Suprapubic skin (tissue), 4 donors: Measurements from ENCODE around the gene BTN3A1. TPM values are rescaled to one million over a fixed set of nuclear protein-coding genes. Genes with fewer than 3 reads are reported as not detected.

Source experiments
- DNase-seq, 2 donors: peaks; one replicate each; pipeline ENCODE4 v3.0.0-alpha.2; 2019; ENCODE audit warnings: low spot score in 2 of 2
- H3K27ac ChIP-seq: fragments of 200-600 bp; sonication (generic); one replicate; pipeline ENCODE4 v1.5.1; 2019
- H3K27me3 ChIP-seq: fragments of 200-600 bp; sonication (generic); one replicate; pipeline ENCODE4 v1.5.1; 2019
- H3K36me3 ChIP-seq: fragments of 200-600 bp; sonication (generic); one replicate; pipeline ENCODE4 v1.5.1; 2019
- H3K4me1 ChIP-seq: fragments of 200-600 bp; sonication (generic); one replicate; pipeline ENCODE4 v1.5.1; 2019
- H3K4me3 ChIP-seq: fragments of 200-600 bp; sonication (generic); one replicate; pipeline ENCODE4 v1.5.1; 2019; ENCODE audit warnings: mild to moderate bottlenecking
- H3K9me3 ChIP-seq: fragments of 200-600 bp; sonication (generic); one replicate; pipeline ENCODE4 v1.5.1; 2019
- EP300 ChIP-seq: sonication (generic); formaldehyde crosslinking; IDR thresholded peaks from one replicate; pipeline ENCODE4 v1.6.1; 2017; ENCODE audit warnings: antibody characterized with exemption
- POLR2A ChIP-seq, 2 donors: fragments of 450-650 bp; IDR thresholded peaks; one replicate each; pipeline ENCODE4 v1.6.1; 2017; ENCODE audit warnings: antibody characterized with exemption in 2 of 2, mild to moderate bottlenecking in 2 of 2, moderate library complexity in 2 of 2
- POLR2AphosphoS5 ChIP-seq, 3 donors: sonication (generic); formaldehyde crosslinking; IDR thresholded peaks; one replicate each; pipeline ENCODE4 v1.6.1; 2017; ENCODE audit warnings: antibody characterized with exemption in 3 of 3
- WGBS: methylation state at CpG from one replicate; pipeline ENCODE4 v1.1.5; 2018; 5-methylcytosine and 5-hydroxymethylcytosine counted together
- total RNA-seq, 4 donors: library from RNA; depleted of rRNA; stranded (reverse); fragments of >200 nt; gene quantifications; one replicate each; pipeline ENCODE4 v1.1.0, GENCODE V29; 2016
- TF ChIP-seq, protein P1 (sequence below), 2 donors: fragments of 200-600 bp in 1 of 2; fragments of 450-650 bp in 1 of 2; sonication (generic) in 1 of 2; IDR thresholded peaks; one replicate each; pipeline ENCODE4 v1.5.1; 2016 to 2019; ENCODE audit warnings: antibody characterized with exemption in 2 of 2, mild to moderate bottlenecking in 1 of 2, moderate library complexity in 1 of 2

Gene BTN3A1
- total RNA-seq, 4 donors from 2014 or later: 11.4 to 28.1 (median 14.5) TPM

DNA sequence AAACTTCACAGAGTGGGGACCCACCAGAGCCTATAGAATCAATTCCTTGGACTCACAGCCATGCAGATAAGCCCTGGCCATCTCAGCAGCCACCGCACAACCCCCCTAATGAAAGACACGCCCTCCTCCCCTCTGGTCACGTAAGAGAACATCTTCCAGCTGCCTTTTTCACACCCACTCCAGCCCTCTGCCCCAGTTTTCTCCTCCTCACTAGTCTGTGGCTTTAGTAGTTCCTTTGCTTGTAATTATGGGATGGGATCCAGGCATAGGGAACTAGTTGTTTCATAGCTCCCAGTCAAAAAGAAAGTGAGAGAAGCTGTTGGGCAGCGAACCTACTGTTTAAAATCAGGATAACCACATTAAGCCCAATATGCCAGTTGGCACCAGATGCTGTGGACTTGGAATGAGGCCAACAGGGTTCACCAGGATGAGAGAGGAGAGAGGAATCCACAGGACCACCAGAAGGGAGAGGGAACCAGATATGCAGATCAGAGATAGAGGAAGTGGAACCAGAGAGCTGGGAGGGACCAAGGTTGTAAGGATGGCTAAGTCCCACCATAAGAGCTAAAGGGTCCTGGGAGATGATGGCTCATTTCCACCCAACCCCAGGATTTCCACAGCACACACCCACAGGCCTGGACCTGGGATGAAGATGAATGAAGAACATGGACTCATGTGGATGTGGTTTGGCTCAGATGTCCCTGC is 9.0 kb upstream of the BTN3A1 start:
- Histone ChIP-seq H3K4me1 (peaks cover 4% of the 10 kb centered on the region), H3K27me3 (no peaks in the 10 kb centered on the region), H3K27ac (no peak overlapping the region), H3K4me3 (no peak overlapping the region), H3K9me3 (no peaks in the 10 kb centered on the region), H3K36me3 (peaks cover 28% of the 10 kb centered on the region)
- 69% methylated on average over 4 of the region's 4 CpGs for WGBS
- no peak for DNase-seq
- TF ChIP-seq, protein P1, sequence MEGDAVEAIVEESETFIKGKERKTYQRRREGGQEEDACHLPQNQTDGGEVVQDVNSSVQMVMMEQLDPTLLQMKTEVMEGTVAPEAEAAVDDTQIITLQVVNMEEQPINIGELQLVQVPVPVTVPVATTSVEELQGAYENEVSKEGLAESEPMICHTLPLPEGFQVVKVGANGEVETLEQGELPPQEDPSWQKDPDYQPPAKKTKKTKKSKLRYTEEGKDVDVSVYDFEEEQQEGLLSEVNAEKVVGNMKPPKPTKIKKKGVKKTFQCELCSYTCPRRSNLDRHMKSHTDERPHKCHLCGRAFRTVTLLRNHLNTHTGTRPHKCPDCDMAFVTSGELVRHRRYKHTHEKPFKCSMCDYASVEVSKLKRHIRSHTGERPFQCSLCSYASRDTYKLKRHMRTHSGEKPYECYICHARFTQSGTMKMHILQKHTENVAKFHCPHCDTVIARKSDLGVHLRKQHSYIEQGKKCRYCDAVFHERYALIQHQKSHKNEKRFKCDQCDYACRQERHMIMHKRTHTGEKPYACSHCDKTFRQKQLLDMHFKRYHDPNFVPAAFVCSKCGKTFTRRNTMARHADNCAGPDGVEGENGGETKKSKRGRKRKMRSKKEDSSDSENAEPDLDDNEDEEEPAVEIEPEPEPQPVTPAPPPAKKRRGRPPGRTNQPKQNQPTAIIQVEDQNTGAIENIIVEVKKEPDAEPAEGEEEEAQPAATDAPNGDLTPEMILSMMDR (IDR thresholded peaks at IDR 0.05): no peak
- TF ChIP-seq EP300: no peak
- no peak for TF ChIP-seq POLR2A (IDR thresholded peaks at IDR 0.05)
- no peak for TF ChIP-seq POLR2AphosphoS5 (IDR thresholded peaks at IDR 0.05)

DNA sequence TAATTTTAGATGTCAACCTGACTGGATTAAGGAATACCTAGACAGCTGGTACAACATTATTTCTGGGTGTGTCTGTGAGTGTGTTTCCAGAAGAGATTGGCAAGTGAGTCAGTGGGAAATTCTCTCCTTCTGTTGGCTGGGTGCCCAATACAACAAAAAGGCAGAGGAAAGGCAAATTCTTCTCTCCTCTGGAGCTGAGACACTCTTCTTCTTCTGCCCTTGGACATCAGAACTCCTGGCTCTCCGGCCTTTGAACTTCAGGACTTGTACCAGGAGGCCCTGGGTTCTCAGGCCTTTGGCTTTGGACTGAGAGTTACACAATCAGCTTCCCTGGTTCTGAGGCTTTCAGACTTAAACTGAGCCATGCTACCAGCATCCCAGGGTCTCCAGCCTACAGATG is 7.8 kb upstream of the BTN3A1 start:
- Histone ChIP-seq H3K36me3 (peaks cover 28% of the 10 kb centered on the region), H3K27me3 (no peaks in the 10 kb centered on the region), H3K27ac (no peak overlapping the region), H3K4me1 (peaks cover 4% of the 10 kb centered on the region), H3K4me3 (no peak overlapping the region), H3K9me3 (no peaks in the 10 kb centered on the region)
- no peak for DNase-seq
- TF ChIP-seq POLR2AphosphoS5 (IDR thresholded peaks at IDR 0.05) (no peak), POLR2A (IDR thresholded peaks at IDR 0.05) (no peak), EP300 (no peak)
- TF ChIP-seq, protein P1 (IDR thresholded peaks at IDR 0.05): no peak
- 64% methylated on average over 1 of the region's 1 CpG for WGBS

DNA sequence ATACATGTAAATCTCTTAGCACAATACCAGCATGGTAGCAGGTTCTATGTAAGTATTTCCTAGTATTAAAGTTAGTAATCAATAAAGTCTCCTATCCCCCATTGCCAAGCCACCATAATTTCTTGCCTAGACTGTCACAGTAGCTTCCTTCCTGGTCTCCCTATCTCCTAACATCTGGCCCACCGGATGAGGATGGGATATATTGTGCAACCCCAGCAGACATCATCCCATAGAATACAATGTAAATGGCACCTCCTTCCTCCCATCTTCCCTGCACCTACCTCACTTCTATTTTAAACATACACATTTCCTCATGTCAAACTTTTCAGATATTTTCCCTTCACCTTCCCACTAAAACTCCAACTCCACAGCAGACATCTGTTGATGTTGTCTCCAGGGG is 3.5 kb upstream of the BTN3A1 start:
- Histone ChIP-seq H3K27ac (no peak overlapping the region), H3K4me1 (peaks cover 22% of the 10 kb centered on the region), H3K27me3 (no peaks in the 10 kb centered on the region), H3K9me3 (no peaks in the 10 kb centered on the region), H3K4me3 (no peak overlapping the region), H3K36me3 (no peaks in the 10 kb centered on the region)
- TF ChIP-seq POLR2A (IDR thresholded peaks at IDR 0.05): no peak
- TF ChIP-seq, protein P1 (IDR thresholded peaks at IDR 0.05): no peak
- no peak for TF ChIP-seq EP300
- no peak for TF ChIP-seq POLR2AphosphoS5 (IDR thresholded peaks at IDR 0.05)
- DNase-seq: no peak
- WGBS: 87% methylated on average over 1 of the region's 1 CpG

DNA sequence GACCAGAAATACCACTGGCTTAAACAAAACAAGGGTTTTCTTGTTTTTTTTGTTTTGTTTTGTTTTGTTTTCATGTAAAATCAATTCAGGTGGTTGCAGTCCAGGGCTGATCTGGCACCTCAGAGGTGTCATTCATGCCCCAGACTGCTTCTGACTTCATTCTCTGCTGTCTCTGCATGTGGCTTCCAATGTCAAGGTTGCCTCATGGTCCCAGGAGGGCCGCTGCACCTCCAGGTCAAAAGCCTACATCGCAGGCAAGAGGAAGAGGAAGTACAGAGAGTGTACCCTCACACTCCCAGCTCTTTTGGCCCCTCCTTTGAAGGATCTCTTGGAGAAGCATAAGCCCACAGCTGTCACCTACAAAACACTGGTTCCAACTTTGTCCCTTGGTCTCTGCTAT is 1.4 kb upstream of the BTN3A1 start:
- 93% methylated on average over 2 of the region's 2 CpGs for WGBS
- no peaks in the 10 kb centered on the region for H3K9me3 ChIP-seq
- DNase-seq: no peak
- H3K4me3 ChIP-seq: no peak overlapping the region
- TF ChIP-seq EP300: no peak
- TF ChIP-seq, protein P1 (IDR thresholded peaks at IDR 0.05): no peak
- no peak for TF ChIP-seq POLR2AphosphoS5 (IDR thresholded peaks at IDR 0.05)
- TF ChIP-seq POLR2A (IDR thresholded peaks at IDR 0.05): no peak
- H3K27me3 ChIP-seq: no peaks in the 10 kb centered on the region
- peaks cover 2% of the 10 kb centered on the region for H3K36me3 ChIP-seq
- H3K27ac ChIP-seq: no peak overlapping the region
- H3K4me1 ChIP-seq: peaks cover 26% of the 10 kb centered on the region

DNA sequence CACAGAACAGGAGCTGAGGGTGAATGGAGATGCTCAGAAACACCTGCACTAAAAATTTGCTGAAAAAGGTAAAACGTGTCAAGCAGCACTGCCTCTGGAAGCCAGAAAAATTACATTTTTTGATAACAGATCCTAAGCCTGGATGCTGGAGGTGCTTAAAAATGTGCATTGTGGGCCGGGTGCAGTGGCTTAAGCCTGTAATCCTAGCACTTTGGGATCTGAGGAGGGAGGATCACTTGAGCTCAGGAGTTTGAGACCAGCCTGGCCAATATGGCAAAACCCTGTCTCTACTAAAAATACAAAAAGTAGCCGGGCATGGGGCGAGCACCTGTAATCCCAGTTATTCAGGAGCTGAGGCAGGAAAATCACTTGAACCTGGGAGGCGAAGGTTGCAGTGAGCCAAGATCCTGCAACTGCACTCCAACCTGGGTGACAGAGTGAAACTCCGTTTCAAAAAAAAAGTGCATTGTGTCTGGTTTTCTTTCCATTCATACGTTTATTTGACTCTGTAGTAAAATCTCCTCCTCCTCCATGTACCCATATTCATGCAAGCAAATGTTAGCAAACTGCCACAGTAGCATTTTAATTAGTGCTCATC is 587 bp upstream of the BTN3A1 start:
- DNase-seq: no peak
- peak overlapping the region; percentile 71 for H3K4me3 ChIP-seq
- 33% methylated on average over 7 of the region's 7 CpGs for WGBS

More for the DNA sequence above, 587 bp upstream of the BTN3A1 start:
- Histone ChIP-seq H3K27ac (peak overlapping the region; percentile 86), H3K4me1 (peaks cover 26% of the 10 kb centered on the region), H3K36me3 (peaks cover 2% of the 10 kb centered on the region), H3K9me3 (no peaks in the 10 kb centered on the region), H3K27me3 (no peaks in the 10 kb centered on the region)
- TF ChIP-seq, protein P1 (IDR thresholded peaks at IDR 0.05): no peak
- TF ChIP-seq POLR2AphosphoS5 (IDR thresholded peaks at IDR 0.05) (no peak), POLR2A (IDR thresholded peaks at IDR 0.05) (no peak), EP300 (no peak)
